GM19239 (cell line): ENCODE measurements around the gene CEP295NL.
"Not testable (repeated sequence)": the region's sequence is repeated elsewhere in the genome, so short reads cannot be mapped to it uniquely, and the experiment has no call there.

Source experiments
- DNase-seq: peaks from one replicate; pipeline ENCODE4 v3.0.0; 2011; ENCODE audit warnings: low spot score; ENCODE audit not compliant: insufficient read length
- FAIRE-seq: peaks from 2 replicates; lab custom pipeline; 2011; peaks lifted over from hg19 to GRCh38; lab: Jason Lieb, UNC

The CEP295NL gene

DNA sequence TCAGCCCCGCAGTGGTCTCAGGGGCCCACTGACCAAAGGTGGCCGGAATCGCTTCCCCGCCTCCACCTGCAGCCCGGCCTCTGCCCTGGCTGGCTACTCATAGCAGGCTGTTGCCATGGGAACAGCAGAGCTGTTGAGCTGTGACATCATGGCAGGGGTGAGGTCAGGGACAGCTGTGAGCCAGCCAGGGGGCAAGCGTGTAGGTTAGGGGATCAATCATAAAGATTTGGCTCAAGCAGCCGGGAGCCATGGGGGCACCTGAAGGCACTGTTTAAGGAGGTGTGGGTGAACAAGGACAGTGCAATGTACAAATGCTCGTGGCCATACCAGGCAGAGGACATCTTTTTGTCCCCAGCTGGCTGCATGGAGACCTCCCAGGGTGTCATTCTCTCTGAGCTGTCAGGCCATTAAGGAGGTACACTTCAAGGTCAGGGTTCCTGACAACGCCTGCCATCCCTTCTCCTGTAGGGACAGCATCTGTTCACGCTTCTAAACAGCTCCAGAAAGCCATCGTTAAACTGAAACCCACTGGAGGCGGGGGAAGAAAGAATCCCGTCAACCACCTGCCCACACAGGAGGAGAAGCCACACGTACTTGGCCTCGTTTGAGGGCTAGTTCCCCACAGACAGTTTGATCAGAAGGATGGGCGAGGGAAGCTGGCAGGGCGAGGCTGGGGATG lies at the start of gene CEP295NL:
TSS of gene CEP295NL (minus strand) at position 101 of the 679 bp plus-strand sequence. CDS start 1,373 bp downstream, outside the sequence.
- DNase-seq (no peak), FAIRE-seq (no peak)

DNA sequence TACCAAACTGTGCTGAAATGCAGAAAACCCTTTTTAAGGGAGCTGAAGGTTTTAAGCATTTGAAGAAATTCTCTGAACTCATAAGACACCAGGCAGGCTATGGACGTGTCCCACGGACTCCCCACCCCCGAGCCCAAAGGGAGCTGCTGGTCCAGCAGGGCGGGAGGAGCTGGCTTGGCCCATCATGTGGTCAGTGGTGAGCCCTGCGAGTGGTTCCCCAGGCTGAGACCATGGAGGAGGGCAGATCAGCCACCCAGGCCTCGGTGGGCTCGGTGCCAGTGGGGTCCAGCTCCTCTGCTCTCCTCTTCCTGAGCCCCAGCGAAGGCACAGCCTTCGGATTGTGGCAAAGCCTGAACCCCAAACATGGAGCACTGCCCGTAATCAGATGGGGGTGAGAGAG lies 49.7 kb upstream of the CEP295NL start:
- DNase-seq (no peak), FAIRE-seq (no peak)

GRCh38 chr17:78951967-78952551 lies 49.1 kb upstream of the CEP295NL start:
- no peak for FAIRE-seq
- DNase-seq = no peak

GRCh38 chr17:78950870-78951269 lies 47.9 kb upstream of the CEP295NL start:
- no peak for DNase-seq
- no peak for FAIRE-seq

DNA sequence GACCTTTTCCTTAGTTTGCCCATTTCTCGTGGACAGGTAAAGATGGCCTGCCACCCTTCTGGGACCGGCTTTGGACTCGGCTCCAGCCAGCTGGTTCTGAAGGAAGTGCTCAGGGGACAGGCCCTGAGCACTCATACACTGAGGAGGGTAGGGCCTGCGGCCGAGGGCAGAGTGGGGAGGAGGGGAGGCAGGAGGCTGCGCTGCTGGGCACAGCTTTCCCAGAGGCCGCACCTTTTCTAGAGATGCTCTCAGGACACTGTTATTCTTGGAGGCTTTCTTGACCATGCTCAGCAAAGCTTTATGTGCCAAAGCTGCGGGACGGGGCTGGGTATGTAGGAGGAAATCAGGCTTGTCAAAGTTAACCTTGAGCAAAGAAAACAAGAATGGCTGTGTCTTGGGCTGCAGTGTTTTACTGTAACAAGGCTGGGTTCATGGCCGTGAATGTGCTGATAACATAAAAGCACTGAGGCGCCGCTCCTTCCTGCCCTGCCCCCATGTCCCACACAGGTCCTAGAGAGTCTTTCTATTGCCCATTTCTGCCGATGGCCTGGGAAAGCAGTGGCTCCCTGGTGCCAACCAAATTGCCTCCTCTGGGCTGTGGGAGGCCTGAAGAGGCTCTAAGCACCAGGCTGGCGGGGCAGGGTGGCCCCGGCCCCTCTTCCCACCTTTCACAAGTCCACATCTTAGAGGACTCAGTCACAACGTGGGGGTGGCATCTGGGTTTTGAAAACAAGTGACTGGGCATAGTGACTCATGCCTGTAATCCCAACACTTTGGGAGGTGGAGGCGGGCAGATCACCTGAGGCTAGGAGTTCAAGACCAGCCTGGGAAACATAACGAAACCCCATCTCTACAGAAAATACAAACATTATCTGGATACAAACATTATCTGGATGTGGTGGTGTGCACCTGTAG lies 44.5 kb upstream of the CEP295NL start:
- DNase-seq (no peak), FAIRE-seq (no peak)

DNA sequence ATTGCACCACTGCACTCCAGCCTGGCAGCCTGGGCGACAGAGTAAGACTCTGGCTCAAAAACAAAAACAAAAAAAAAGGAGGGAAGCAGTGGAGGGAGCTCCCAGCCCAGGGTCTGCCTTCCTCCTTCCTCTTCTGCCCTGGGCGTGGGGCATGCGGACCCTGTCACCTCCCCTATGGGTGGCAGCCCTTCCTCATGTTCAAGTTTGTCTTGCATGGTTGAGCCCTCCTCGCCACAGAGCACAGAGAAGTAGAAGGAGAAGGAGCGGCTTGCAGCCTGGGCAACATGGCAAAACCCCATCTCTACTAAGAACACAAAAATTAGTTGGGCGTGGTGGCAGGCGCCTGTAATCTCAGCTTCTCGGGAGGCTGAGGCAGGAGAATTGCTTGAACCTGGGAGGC lies 43.6 kb upstream of the CEP295NL start:
- no peak for FAIRE-seq
- DNase-seq = no peak

DNA sequence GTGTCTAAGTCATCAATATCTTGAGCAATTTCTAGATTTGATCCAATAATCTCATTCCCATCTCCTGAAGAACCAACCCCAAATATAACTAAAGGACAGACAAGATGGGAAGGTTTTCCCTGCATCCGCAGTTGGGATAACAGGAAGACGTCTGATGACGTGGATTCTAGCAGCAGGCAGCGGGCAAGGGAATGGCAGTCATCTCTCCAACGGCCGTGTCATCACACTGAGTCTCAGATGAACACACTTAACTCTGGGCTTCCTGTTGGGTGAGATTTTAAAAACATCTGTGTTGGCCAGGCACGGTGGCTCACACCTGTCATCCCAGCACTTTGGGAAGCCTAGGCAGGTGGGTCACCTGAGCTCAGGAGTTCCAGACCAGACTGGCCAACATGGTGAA lies 43.1 kb upstream of the CEP295NL start:
- FAIRE-seq (no peak), DNase-seq (no peak)

DNA sequence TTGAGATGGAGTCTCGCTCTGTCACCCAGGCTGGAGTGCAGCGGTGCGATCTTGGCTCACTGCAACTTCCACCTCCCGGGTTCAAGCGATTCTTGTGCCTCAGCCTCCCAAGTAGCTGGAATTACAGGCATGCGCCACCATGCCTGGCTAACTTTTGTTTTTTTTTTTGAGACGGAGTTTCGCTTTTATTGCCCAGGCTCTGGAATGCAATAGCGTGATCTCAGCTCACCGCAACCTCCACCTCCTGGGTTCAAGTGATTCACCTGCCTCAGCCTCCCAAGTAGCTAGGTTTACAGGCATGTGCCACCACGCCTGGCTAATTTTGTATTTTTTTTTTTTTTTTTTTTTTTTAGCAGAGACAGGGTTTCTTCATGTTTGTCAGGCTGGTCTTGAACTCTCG lies 42.5 kb upstream of the CEP295NL start:
- not testable (repeated sequence) for FAIRE-seq, DNase-seq

DNA sequence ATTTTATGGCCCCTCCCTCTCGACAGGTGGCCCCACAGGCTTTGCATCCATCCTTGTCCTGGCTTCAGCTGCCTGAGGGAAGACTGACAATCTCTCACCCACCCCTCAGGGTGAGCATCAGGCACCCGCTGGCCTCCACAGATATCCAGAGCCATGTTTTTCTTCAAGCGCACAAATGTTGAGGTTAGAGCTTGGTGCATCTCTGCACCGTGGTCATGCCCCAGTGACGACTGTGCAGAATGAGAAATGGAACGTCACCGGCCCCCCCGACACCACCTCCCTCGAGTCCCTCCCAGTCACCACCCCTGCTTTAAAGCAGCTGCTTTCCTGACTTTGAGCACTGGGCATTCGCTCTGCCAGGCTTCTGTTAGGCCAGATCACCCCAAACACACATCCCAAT lies 42.0 kb upstream of the CEP295NL start:
- no peak for FAIRE-seq

GRCh38 chr17:78944026-78944425 lies 41.0 kb upstream of the CEP295NL start:
- no peak for FAIRE-seq
- DNase-seq = no peak

More for the DNA sequence above, 42.0 kb upstream of the CEP295NL start:
- DNase-seq = no peak

DNA sequence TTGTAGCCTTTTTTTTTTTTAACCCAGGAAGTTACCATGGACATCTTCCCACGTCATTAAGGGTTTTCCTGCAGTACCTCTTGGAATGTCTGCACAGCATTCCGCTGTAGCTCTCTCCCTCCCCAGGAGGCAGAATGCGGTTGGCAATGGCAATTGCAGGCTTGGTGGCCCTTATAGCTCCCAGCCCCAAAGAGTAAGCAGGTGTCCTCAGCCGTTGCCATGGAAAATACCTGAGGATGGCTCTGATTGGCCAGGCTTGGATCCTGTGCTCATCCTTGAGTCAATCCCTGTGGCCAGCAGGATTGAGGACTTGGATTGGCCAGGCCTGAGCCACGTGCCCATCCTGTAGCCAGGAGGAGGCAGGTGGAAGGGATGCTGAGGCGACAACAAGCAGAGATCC lies 37.7 kb upstream of the CEP295NL start:
- DNase-seq (no peak), FAIRE-seq (no peak)

DNA sequence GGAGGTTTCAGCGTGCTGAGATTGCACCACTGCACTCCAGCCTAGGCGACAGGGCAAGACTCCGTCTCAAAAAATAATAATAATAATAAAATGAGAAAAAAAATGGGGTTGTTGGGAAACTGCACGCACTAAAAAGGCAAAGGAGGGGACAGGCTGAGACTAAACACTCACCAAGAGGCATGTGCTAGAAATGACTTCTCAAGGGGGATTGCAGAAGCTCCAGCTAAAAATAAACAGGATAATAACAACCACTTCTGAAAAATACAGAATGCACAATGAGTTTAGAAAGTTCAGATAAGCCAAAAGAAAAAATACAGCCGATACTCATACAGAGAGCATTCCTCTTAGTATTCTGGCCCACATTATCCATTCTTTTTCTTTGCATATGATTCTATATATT lies 37.3 kb upstream of the CEP295NL start:
- no peak for FAIRE-seq

GRCh38 chr17:78939615-78940014 lies 36.6 kb upstream of the CEP295NL start:
- DNase-seq (no peak), FAIRE-seq (no peak)

More for the DNA sequence above, 37.3 kb upstream of the CEP295NL start:
- DNase-seq = no peak

GRCh38 chr17:78937561-78937960 lies 34.6 kb upstream of the CEP295NL start:
- DNase-seq = no peak

GRCh38 chr17:78935419-78936323 lies 32.7 kb upstream of the CEP295NL start:
- no peak for FAIRE-seq
- no peak for DNase-seq

More at GRCh38 chr17:78937561-78937960, 34.6 kb upstream of the CEP295NL start:
- no peak for FAIRE-seq

GRCh38 chr17:78934681-78935418 lies 31.8 kb upstream of the CEP295NL start:
- no peak for DNase-seq
- no peak for FAIRE-seq

DNA sequence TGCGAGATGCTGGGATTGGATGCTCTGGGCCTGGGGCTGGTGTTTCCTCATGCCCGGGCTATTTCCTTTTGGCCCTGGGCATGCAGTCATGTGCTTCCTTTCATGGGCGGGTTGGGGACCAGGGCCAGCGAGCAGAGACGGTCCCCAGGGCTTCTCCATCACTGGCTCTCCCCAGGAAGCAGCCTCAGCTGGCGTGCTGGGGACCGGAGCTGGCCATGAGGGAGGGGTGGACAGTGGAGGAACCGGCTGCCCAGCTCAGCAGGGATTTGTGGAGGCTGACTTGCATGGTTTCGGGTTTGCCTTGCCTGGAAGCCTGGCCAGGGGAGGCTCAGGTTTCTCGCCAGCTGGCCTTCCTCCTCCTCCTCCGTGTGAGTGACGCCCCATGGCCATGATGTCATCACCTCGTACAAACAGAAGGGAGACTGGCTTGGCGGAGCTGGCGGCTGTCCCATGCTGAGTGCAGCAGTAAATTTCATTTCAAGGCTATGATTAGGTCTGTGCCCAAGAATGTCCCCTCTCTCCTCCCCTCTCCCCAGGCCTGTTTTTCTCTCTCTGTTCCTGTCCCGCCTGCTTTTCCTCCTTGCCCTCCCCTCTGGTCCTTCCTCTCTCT lies 31.1 kb upstream of the CEP295NL start:
- DNase-seq = no peak
- no peak for FAIRE-seq

DNA sequence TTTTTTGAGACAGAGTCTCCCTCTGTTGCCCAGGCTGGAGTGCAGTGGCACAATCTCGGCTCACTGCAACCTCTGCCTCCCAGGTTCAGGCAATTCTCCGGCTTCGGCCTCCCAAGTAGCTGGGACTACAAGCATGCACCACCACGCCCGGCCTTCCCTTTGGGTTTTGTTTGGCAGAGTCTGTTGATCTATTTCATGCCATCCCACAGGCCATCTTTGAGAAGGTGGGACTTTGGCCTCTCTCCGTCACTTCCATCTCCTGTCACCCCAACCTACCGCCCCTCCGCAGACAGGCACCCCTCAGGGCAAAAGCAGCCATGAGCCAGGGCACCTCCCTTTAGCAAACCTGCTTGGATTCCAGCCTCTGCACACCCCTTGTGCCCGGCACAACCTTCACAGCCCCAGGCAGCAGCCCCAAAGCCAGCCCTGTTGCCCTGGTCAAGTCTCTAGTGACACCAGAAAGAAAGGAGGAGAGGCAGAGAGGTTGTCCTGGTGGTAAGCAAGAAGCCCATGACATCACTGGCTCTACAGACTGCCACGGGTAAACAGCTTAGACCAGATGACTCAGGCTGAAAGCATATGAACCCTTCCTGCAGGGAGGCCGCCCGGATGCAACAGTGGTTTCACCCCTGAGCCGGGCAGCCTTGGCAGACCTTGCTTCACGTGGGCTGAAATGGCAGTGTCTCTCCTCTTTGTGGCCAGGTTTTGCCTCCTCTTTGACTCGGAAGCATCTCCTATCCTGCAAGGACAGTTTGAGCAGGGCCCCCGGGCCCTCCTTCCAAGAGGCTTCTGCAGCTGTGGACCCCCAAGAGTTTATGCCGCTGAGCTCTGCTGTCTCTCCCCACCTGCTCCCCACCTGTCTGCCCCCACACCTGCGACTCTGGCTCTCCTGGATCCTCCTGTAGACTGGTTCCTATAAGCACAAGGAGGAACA lies 30.3 kb upstream of the CEP295NL start:
- DNase-seq (peak; percentile 49), FAIRE-seq (peak; percentile 52)
